ENCODE data around the gene PORCN. TPM values are rescaled to one million over a fixed set of nuclear protein-coding genes. Genes with fewer than 3 reads are reported as not detected.

Gene PORCN
- total RNA-seq, 6 experiments from 2014 or later = 1.7 to 6.1 (median 1.9) TPM

- 79% methylated on average over 3 of the region's 3 CpGs for WGBS (ENCODE audit: insufficient coverage, low coverage, low lambda C conversion rate, missing lambda C conversion rate)
Measured at GRCh38 chrX:48480583-48480982, 28.2 kb upstream of the PORCN start.

GRCh38 chrX:48482526-48482925 is 26.3 kb upstream of the PORCN start:
- ATAC-seq = no peak
- no peaks in the 10 kb centered on the region for H3K9me3 ChIP-seq
- no peak for DNase-seq
- H3K27ac ChIP-seq = no peak overlapping the region
- intact Hi-C loops (cut with DNase I) = no loop called here
- no peaks in the 10 kb centered on the region for H3K36me3 ChIP-seq
- H3K27me3 ChIP-seq = no peaks in the 10 kb centered on the region
- H3K4me3 ChIP-seq = no peak overlapping the region
- no peaks in the 10 kb centered on the region for H3K4me1 ChIP-seq
- WGBS (ENCODE audit: insufficient coverage, low coverage, low lambda C conversion rate, missing lambda C conversion rate) = 100% methylated on average over 1 of the region's 7 CpGs
- TF ChIP-seq CTCF (IDR thresholded peaks at IDR 0.05) (no peak), POLR2A (IDR thresholded peaks at IDR 0.05) (no peak)

More at GRCh38 chrX:48480583-48480982, 28.2 kb upstream of the PORCN start:
- no peaks in the 10 kb centered on the region for H3K9me3 ChIP-seq
- peaks cover 0 to 6% (median 0%) of the 10 kb centered on the region in 4 donors for H3K4me1 ChIP-seq
- intact Hi-C loops (cut with DNase I) = no loop called here
- no peak for DNase-seq
- no peak for ATAC-seq
- no peaks in the 10 kb centered on the region for H3K27me3 ChIP-seq
- H3K27ac ChIP-seq = no peak overlapping the region
- H3K36me3 ChIP-seq = no peaks in the 10 kb centered on the region
- H3K4me3 ChIP-seq = no peak overlapping the region
- TF ChIP-seq POLR2A (IDR thresholded peaks at IDR 0.05) (no peak), CTCF (IDR thresholded peaks at IDR 0.05) (no peak)

- no peaks in the 10 kb centered on the region for H3K27me3 ChIP-seq
- ATAC-seq (no peak), DNase-seq (peak in 1 of 3 donors; percentile 3)
- 60% methylated on average over 3 of the region's 10 CpGs for WGBS (ENCODE audit: insufficient coverage, low coverage, low lambda C conversion rate, missing lambda C conversion rate)
- H3K36me3 ChIP-seq = no peaks in the 10 kb centered on the region
- no peak overlapping the region for H3K4me3 ChIP-seq
- TF ChIP-seq CTCF (IDR thresholded peaks at IDR 0.05) (no peak), POLR2A (IDR thresholded peaks at IDR 0.05) (no peak)
- H3K27ac ChIP-seq = no peak overlapping the region
- no peaks in the 10 kb centered on the region for H3K4me1 ChIP-seq
- intact Hi-C loops (cut with DNase I) = no loop called here
- H3K9me3 ChIP-seq = no peaks in the 10 kb centered on the region
Measured at GRCh38 chrX:48487362-48487798, 21.4 kb upstream of the PORCN start.

GRCh38 chrX:48488034-48488433 is 20.8 kb upstream of the PORCN start:
- Histone ChIP-seq H3K27ac (no peak overlapping the region), H3K4me3 (no peak overlapping the region), H3K9me3 (no peaks in the 10 kb centered on the region), H3K4me1 (no peaks in the 10 kb centered on the region), H3K36me3 (no peaks in the 10 kb centered on the region), H3K27me3 (no peaks in the 10 kb centered on the region)
- DNase-seq (peak in 1 of 3 donors; percentile 18), ATAC-seq (no peak)
- intact Hi-C loops (cut with DNase I) = no loop called here
- TF ChIP-seq POLR2A (IDR thresholded peaks at IDR 0.05) = no peak
- TF ChIP-seq CTCF (IDR thresholded peaks at IDR 0.05) = no peak
- no CpG with 5 or more reads among the region's 3 CpGs for WGBS (ENCODE audit: insufficient coverage, low coverage, low lambda C conversion rate, missing lambda C conversion rate)

GRCh38 chrX:48489296-48489695 is 19.5 kb upstream of the PORCN start:
- no peaks in the 10 kb centered on the region for H3K4me1 ChIP-seq
- no peaks in the 10 kb centered on the region for H3K27me3 ChIP-seq
- TF ChIP-seq CTCF (IDR thresholded peaks at IDR 0.05) (no peak), POLR2A (IDR thresholded peaks at IDR 0.05) (no peak)
- DNase-seq (peak in 1 of 3 donors; percentile 17), ATAC-seq (no peak)
- no peaks in the 10 kb centered on the region for H3K9me3 ChIP-seq
- intact Hi-C loops (cut with DNase I) = no loop called here
- no peaks in the 10 kb centered on the region for H3K36me3 ChIP-seq
- H3K27ac ChIP-seq = no peak overlapping the region
- H3K4me3 ChIP-seq = no peak overlapping the region
- WGBS (ENCODE audit: insufficient coverage, low coverage, low lambda C conversion rate, missing lambda C conversion rate) = 81% methylated on average over 8 of the region's 9 CpGs

Measured in right lobe of liver (tissue), 6 donors.